GM19328 (cell line): Measurements from ENCODE around the gene GHRL.
"Not testable (repeated sequence)": the region's sequence is repeated elsewhere in the genome, so short reads cannot be mapped to it uniquely, and the experiment has no call there.

Experiments used
- ATAC-seq: cut with Tn5 transposase; IDR thresholded peaks from one replicate; pipeline ENCODE4 v1.9.1; 2021; ENCODE audit warnings: mild to moderate bottlenecking, moderate library complexity; ENCODE audit not compliant: unreplicated experiment

Gene GHRL

GRCh38 chr3:10300087-10300486, 7.3 kb upstream of the GHRL start:
- ATAC-seq: no peak

GRCh38 chr3:10299679-10300078, 6.9 kb upstream of the GHRL start:
- ATAC-seq: no peak

GRCh38 chr3:10299175-10299574, 6.4 kb upstream of the GHRL start:
- ATAC-seq: no peak

GRCh38 chr3:10298064-10298463, 5.3 kb upstream of the GHRL start:
- ATAC-seq: not testable (repeated sequence)

- no peak for ATAC-seq
Observed at GRCh38 chr3:10294030-10294586, 1.4 kb upstream of the GHRL start.

- ATAC-seq: no peak
Observed at GRCh38 chr3:10291641-10292040, 1.1 kb downstream of the GHRL start.

- ATAC-seq: no peak
Observed at GRCh38 chr3:10290481-10291176, 2.1 kb downstream of the GHRL start.

GRCh38 chr3:10289787-10290355, 2.9 kb downstream of the GHRL start:
- ATAC-seq: no peak

- no peak for ATAC-seq
Observed at GRCh38 chr3:10289077-10289476, 3.7 kb downstream of the GHRL start.

- no peak for ATAC-seq
Observed at GRCh38 chr3:10288575-10288960, 4.2 kb downstream of the GHRL start.

GRCh38 chr3:10287936-10288574, 4.7 kb downstream of the GHRL start:
- no peak for ATAC-seq

- no peak for ATAC-seq
Observed at GRCh38 chr3:10286596-10287295, 6.0 kb downstream of the GHRL start.

GRCh38 chr3:10286133-10286524, 6.6 kb downstream of the GHRL start:
- no peak for ATAC-seq

GRCh38 chr3:10285272-10286132, 7.2 kb downstream of the GHRL start:
- ATAC-seq: no peak

GRCh38 chr3:10284496-10284895, 8.3 kb downstream of the GHRL start:
- no peak for ATAC-seq

- ATAC-seq: no peak
Observed at GRCh38 chr3:10283638-10284037, 9.1 kb downstream of the GHRL start.

GRCh38 chr3:10281951-10282350, 10.8 kb downstream of the GHRL start:
- no peak for ATAC-seq

- ATAC-seq: no peak
Observed at GRCh38 chr3:10280571-10280970, 12.2 kb downstream of the GHRL start.

GRCh38 chr3:10280177-10280529, 12.6 kb downstream of the GHRL start:
- ATAC-seq: no peak

GRCh38 chr3:10279384-10280176, 13.2 kb downstream of the GHRL start:
- no peak for ATAC-seq
